WI38 (cell line): ENCODE data around the gene PIN1.

Experiments used
- H3K4me3 ChIP-seq: 2 replicates; pipeline ENCODE4 v1.5.1; 2011; ENCODE audit warnings: low read depth, mild to moderate bottlenecking, control low read depth, low read length
- TF ChIP-seq, protein P1 (sequence below): IDR thresholded peaks from 2 replicates; pipeline ENCODE4 v1.5.1; 2012; ENCODE audit warnings: low read depth, mild to moderate bottlenecking, control low read depth, low read length

The PIN1 gene

DNA sequence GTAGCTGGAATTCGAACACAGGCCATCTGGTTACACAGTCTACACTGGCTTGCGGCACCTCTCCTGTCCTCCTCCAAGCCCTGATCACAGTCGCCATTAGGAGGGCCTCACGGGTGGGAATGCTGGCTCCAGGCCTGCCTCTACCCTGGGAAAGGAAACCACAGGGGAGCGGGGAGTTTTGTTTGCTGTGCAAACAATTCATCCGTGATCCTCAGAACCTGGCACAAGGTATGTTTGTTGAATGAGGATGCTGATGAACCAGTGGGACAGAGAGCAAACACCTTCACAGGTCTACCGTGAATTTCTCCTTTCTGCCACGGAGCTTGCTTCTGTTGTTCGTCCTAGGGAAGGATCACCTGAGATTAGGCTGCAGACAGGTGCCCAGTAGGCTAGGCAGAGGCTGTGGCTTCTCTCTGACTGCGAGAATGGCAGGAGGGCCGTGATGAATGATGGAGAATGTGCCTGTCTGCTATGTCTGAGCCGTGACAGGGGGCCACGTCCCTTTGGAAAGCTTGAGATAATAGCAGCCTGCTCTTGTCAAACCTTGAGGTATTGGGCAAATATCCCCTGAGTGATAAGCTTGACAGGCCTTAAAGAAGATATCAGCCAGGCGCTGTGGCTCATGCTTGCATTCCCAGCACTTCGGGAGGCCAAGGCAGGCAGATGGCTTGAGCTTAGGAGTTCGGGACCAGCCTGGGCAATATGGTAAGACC lies 36.7 kb downstream of the PIN1 start:
- TF ChIP-seq, protein P1, sequence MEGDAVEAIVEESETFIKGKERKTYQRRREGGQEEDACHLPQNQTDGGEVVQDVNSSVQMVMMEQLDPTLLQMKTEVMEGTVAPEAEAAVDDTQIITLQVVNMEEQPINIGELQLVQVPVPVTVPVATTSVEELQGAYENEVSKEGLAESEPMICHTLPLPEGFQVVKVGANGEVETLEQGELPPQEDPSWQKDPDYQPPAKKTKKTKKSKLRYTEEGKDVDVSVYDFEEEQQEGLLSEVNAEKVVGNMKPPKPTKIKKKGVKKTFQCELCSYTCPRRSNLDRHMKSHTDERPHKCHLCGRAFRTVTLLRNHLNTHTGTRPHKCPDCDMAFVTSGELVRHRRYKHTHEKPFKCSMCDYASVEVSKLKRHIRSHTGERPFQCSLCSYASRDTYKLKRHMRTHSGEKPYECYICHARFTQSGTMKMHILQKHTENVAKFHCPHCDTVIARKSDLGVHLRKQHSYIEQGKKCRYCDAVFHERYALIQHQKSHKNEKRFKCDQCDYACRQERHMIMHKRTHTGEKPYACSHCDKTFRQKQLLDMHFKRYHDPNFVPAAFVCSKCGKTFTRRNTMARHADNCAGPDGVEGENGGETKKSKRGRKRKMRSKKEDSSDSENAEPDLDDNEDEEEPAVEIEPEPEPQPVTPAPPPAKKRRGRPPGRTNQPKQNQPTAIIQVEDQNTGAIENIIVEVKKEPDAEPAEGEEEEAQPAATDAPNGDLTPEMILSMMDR, result no peak

DNA sequence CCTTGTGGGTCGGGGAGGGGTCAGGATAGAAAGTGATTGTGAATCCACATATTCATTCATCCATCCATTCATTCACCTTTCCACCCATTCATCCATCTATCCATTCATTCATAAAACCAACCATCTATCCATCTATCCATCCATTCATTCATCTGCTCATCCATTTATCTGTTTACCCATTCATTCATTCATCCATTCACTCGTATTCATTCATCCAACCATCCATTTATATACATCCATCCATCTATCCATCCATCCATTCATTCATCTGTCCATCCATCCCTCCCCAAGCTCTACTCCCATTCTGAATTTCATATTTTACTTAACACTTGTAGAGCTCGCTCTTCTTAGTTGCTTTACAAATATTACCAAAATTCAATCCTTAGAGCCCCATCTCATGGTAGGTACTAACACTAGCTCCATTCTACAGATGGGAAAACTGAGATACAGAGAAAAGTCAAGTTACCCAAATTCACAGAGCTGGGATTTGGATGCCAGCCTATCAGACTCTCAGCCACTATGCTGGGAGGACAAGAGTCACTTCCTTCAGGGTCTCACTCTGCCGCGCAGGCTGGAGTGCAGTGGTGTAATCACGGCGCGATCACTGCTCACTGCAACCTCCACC lies 37.6 kb downstream of the PIN1 start:
- TF ChIP-seq, protein P1, result no peak
- no peak overlapping the region for H3K4me3 ChIP-seq

More for the DNA sequence above, 36.7 kb downstream of the PIN1 start:
- H3K4me3 ChIP-seq, result no peak overlapping the region

DNA sequence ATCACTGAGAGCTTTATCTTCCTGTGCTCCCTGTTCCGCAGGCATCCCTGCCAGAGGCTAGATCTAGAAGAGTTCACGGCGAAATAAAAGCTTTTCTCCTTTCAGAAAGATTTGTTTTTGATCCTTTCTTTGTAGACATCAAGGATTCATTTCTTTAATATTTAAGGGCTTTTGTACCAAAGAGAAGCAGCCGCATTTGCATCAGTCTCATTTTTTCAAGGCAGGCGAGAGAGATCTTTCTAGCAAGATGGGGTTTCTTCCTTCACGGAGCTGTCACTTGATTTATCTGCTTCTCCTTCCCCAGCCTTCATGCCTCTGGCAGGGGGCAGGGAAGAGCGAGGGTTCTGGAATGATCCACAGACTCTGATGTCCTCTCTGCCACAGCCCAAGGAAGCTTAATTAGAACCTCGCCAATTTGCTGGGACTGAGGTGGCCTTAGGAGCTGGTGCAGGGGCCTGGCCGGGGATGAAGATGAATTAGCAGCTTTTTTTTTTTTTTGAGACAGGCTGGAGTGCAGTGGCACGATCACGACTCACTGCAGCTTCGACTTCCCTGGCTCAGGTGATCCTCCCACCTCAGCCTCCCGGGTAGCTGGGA lies 40.0 kb downstream of the PIN1 start:
- H3K4me3 ChIP-seq, result no peak overlapping the region
- TF ChIP-seq, protein P1, result no peak

DNA sequence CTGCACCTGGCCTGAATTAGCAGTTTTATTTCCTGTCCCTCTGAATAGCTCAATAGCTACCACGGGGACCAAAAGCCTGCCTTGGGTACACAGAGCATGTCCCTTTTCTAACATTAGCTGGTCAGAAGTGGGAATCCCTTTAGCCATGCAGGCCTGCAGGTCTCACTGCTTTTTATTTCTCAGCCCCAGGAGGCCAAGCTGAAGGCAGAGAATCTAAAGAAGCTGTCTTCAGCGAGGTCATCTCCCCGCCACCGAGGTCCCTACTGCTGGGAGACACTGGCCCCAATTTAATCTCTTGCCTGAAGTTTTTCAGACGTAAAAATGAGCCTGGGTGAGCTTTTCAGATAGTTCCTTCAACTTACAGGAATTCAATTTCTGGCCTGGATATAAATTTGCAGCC lies 40.7 kb downstream of the PIN1 start:
- TF ChIP-seq, protein P1, result no peak
- no peak overlapping the region for H3K4me3 ChIP-seq

DNA sequence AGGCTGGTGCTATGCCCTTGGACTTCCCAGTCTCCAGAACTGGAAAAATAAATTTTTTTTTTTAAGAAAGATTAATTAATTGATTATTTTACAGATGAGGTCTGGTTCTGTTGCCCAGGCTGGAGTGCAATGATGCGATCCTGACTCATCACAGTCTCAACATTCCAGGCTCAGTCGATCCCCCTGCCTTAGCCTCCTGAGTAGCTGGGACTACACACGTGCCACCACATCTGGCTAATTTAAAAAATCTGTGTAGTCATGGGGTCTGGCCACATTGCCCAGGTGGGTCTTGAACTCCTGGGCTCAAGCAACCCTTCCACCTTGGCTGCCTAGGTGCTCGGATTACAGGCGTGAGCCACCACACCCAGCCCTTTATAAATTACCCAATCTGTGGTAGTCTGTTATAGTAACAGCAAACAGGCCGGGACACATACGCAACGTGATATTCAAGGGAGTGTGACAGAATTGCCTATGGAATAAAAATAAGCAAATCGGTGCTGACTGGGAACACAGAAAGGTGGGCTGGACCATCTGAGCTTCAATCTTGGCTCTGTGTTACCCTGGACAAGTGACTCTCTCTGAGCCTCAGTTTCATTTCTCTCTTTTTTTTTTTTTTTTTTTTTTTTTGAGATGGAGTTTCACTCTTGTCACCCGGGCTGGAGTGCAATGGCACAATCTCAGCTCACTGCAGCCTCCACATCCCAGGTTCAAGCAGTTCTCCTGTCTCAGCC lies 42.8 kb downstream of the PIN1 start:
- TF ChIP-seq, protein P1, result no peak
- H3K4me3 ChIP-seq, result no peak overlapping the region

DNA sequence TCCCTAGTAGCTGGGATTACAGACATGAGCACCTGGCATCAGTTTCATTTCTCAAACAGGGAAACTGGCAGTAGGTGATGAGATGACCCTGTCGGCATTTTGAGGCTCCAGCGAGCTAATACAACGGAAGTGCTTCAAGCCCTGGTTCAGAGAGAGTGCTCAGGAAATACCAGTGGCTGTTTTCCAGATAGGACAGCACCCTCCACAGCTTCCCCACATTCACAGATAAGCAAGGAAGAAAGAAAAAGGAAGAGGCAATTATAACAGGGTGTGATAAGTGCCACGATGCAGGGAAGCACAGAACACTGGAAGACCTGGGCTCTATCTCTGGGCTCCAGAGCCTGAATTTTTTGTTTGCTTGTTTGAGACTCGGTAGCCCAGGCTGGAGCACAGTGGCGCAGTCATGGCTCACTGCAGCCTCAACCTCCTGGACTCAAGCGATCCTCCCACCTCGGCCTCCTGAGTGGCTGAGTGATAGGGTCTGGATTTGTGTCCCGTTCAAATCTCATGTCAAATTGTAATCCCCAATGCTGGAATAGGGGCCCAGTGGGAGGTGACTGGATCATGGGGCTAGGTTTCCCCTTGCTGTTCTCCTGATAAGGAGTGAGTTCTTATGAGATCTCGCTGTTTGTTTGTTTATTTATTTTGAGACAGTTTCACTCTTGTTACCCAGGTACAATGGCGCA lies 43.5 kb downstream of the PIN1 start:
- TF ChIP-seq, protein P1, result no peak

More for the DNA sequence above, 43.5 kb downstream of the PIN1 start:
- no peak overlapping the region for H3K4me3 ChIP-seq
